ENCODE results near the gene USP2.
A peak's percentile ranks its signal among the peaks of the same experiment; 100 is the strongest.

DNA sequence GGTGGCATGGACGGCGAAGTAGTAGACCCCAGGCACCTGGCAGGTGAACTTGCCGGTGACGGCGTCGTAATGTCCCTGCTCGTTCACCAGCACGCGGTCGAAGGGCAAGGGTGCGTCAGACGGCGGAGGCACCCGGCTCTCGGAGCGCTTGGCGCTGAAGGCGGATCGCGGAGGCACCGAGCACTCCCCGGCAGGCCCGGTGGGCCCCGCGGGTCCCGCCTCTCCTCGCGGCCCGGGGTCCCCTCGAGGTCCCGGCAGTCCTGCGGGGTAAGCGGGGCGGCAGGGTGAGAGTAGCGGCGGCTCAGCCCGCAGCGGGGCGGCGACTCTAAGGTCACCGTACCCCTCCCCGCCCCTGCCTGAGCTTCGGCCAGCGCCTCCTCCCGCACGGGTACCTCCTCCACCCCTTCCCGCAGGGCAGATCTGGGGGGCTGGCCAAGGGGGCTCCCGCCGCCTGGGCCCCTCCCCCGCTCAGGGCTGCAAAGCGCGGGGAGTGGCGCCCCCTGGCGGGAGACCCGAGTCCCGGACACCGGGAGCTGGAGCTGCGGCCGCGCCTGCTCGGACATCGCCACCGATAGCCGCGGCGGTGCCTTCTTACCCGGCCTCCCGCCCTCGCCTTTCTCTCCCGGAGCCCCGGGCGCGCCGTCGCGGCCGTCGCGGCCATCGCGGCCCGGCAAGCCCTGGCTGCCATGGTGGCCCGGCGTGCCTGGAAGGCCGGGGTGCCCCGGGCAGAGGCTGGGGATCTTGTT lies 41.7 kb downstream of the USP2 start:
- TF ChIP-seq, protein P1, sequence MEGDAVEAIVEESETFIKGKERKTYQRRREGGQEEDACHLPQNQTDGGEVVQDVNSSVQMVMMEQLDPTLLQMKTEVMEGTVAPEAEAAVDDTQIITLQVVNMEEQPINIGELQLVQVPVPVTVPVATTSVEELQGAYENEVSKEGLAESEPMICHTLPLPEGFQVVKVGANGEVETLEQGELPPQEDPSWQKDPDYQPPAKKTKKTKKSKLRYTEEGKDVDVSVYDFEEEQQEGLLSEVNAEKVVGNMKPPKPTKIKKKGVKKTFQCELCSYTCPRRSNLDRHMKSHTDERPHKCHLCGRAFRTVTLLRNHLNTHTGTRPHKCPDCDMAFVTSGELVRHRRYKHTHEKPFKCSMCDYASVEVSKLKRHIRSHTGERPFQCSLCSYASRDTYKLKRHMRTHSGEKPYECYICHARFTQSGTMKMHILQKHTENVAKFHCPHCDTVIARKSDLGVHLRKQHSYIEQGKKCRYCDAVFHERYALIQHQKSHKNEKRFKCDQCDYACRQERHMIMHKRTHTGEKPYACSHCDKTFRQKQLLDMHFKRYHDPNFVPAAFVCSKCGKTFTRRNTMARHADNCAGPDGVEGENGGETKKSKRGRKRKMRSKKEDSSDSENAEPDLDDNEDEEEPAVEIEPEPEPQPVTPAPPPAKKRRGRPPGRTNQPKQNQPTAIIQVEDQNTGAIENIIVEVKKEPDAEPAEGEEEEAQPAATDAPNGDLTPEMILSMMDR (IDR thresholded peaks at IDR 0.05), result peak; percentile 84 to 91 (median 90)
- TF ChIP-seq POLR2A (IDR thresholded peaks at IDR 0.05), result peak; percentile 49 to 52
